Measurements from ENCODE around the gene SCAMP5.

The SCAMP5 gene

DNA sequence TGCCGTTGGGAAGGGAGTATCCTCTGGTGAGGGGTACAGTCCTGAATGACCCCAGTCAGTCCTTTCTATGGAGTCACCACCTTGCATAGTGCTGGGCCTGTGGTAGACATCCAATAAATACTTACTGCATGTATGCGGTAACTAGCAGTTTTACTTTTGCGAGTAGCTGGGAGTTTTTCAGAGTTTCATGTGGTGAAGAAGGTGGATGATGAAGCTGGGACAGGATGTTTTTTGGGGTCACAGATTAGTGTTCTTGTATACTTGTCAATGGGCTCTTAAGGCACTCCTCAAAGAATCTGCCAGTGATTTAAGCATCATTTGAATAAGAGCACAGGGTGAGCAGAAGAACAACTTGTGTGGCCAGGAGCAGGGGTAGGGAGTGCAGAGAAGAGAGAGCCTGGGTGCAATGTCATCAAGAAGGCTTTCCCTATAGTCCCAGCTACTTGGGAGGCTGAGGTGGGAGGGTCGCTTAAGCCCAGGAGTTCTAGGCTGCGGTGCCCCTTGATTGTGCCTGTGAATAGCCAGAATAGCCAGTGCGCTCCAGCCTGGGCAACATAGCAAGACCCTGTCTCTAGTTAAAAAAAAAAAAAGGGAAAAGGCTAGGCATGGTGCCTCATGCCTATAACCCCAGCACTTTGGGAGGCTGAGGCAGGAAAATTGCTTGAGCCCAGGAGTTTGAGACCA lies 50.1 kb downstream of the SCAMP5 start:
- TF ChIP-seq TCF12 (IDR thresholded peaks at IDR 0.05; ENCODE audit: low read depth) (no peak), YY1 (IDR thresholded peaks at IDR 0.05; ENCODE audit: low read depth) (no peak), CREB1 (IDR thresholded peaks at IDR 0.05; ENCODE audit: low read depth) (no peak), RAD21 (IDR thresholded peaks at IDR 0.05; ENCODE audit: low read depth) (no peak), EP300 (IDR thresholded peaks at IDR 0.05; ENCODE audit: borderline replicate concordance) (no peak), NFIC (IDR thresholded peaks at IDR 0.05) (no peak), FOXM1 (IDR thresholded peaks at IDR 0.05; ENCODE audit: borderline replicate concordance, low read depth) (no peak), ZBTB7A (IDR thresholded peaks at IDR 0.05; ENCODE audit: low read depth) (no peak), CEBPB (IDR thresholded peaks at IDR 0.05) (no peak), TEAD4 (IDR thresholded peaks at IDR 0.05) (no peak)
- TF ChIP-seq, protein P1, sequence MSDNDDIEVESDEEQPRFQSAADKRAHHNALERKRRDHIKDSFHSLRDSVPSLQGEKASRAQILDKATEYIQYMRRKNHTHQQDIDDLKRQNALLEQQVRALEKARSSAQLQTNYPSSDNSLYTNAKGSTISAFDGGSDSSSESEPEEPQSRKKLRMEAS (IDR thresholded peaks at IDR 0.05) = no peak
- TF ChIP-seq, protein P2, sequence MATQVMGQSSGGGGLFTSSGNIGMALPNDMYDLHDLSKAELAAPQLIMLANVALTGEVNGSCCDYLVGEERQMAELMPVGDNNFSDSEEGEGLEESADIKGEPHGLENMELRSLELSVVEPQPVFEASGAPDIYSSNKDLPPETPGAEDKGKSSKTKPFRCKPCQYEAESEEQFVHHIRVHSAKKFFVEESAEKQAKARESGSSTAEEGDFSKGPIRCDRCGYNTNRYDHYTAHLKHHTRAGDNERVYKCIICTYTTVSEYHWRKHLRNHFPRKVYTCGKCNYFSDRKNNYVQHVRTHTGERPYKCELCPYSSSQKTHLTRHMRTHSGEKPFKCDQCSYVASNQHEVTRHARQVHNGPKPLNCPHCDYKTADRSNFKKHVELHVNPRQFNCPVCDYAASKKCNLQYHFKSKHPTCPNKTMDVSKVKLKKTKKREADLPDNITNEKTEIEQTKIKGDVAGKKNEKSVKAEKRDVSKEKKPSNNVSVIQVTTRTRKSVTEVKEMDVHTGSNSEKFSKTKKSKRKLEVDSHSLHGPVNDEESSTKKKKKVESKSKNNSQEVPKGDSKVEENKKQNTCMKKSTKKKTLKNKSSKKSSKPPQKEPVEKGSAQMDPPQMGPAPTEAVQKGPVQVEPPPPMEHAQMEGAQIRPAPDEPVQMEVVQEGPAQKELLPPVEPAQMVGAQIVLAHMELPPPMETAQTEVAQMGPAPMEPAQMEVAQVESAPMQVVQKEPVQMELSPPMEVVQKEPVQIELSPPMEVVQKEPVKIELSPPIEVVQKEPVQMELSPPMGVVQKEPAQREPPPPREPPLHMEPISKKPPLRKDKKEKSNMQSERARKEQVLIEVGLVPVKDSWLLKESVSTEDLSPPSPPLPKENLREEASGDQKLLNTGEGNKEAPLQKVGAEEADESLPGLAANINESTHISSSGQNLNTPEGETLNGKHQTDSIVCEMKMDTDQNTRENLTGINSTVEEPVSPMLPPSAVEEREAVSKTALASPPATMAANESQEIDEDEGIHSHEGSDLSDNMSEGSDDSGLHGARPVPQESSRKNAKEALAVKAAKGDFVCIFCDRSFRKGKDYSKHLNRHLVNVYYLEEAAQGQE (IDR thresholded peaks at IDR 0.05; ENCODE audit: low read depth) = no peak

DNA sequence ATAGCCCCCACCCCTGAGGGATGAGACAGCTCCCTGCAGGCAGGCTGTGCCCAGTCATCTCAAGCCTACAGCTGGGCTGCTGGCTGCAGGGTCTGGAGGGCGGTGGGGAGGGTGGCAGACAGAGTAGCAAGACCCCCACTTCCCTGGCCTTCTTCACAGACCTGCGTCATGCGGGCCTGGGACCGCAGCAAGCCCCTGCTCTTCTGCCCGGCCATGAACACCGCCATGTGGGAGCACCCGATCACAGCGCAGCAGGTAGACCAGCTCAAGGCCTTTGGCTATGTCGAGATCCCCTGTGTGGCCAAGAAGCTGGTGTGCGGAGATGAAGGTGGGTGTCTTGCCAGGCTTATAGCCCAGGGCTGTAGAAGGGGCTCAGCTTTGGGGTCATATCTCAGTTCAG lies 53.0 kb downstream of the SCAMP5 start:
- TF ChIP-seq RAD21 (IDR thresholded peaks at IDR 0.05; ENCODE audit: low read depth) (no peak), NFIC (IDR thresholded peaks at IDR 0.05) (no peak), YY1 (IDR thresholded peaks at IDR 0.05; ENCODE audit: low read depth) (no peak), USF1 (IDR thresholded peaks at IDR 0.05) (no peak), FOXM1 (IDR thresholded peaks at IDR 0.05; ENCODE audit: borderline replicate concordance, low read depth) (no peak), ZBTB7A (IDR thresholded peaks at IDR 0.05; ENCODE audit: low read depth) (no peak), TCF12 (IDR thresholded peaks at IDR 0.05; ENCODE audit: low read depth) (no peak), CREB1 (IDR thresholded peaks at IDR 0.05; ENCODE audit: low read depth) (no peak), TAF1 (IDR thresholded peaks at IDR 0.05; ENCODE audit: low read depth) (no peak)
- TF ChIP-seq, protein P2 (IDR thresholded peaks at IDR 0.05; ENCODE audit: low read depth) = no peak

DNA sequence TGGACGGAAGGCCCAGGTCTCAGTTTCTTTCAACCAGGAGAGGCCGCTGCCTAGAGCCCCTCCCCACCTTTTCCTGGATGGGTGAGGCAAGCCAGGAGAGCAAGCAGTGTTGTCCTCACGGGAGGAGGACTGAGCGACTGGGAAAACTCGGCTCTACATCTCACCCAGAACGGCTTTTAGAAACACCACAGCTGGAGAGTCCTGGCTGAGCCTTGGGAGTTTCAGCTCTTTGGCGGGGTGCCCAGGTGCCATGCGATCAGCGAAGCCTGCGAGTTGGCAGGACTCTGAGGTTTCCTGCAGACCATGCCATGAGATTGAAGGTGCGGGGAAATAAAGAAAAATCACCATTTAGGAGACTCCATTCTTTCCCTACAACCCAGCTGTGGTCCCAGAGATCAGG lies 54.0 kb downstream of the SCAMP5 start:
- TF ChIP-seq EP300 (IDR thresholded peaks at IDR 0.05; ENCODE audit: borderline replicate concordance) = no peak
- TF ChIP-seq, protein P1 (IDR thresholded peaks at IDR 0.05) = peak; percentile 78
- no peak for TF ChIP-seq EGR1 (IDR thresholded peaks at IDR 0.05)
- no peak for TF ChIP-seq ZBTB7A (IDR thresholded peaks at IDR 0.05; ENCODE audit: low read depth)
- no peak for TF ChIP-seq YY1 (IDR thresholded peaks at IDR 0.05; ENCODE audit: low read depth)
- TF ChIP-seq TEAD4 (IDR thresholded peaks at IDR 0.05) = 0 out of 2 replicates have a peak, but pooled peaks have one; percentile 12
- peak; percentile 26; the same call in 1 of the 2 replicates for TF ChIP-seq TCF12 (IDR thresholded peaks at IDR 0.05; ENCODE audit: low read depth)
- no peak for TF ChIP-seq CEBPB (IDR thresholded peaks at IDR 0.05)
- TF ChIP-seq NFIC (IDR thresholded peaks at IDR 0.05) = peak; percentile 88
- no peak for TF ChIP-seq FOXM1 (IDR thresholded peaks at IDR 0.05; ENCODE audit: borderline replicate concordance, low read depth)
- TF ChIP-seq CREB1 (IDR thresholded peaks at IDR 0.05; ENCODE audit: low read depth) = no peak
- no peak for TF ChIP-seq USF1 (IDR thresholded peaks at IDR 0.05)
- no peak for TF ChIP-seq TAF1 (IDR thresholded peaks at IDR 0.05; ENCODE audit: low read depth)
- TF ChIP-seq, protein P2 (IDR thresholded peaks at IDR 0.05; ENCODE audit: low read depth) = no peak
- TF ChIP-seq RAD21 (IDR thresholded peaks at IDR 0.05; ENCODE audit: low read depth) = peak; percentile 14; the same call in 1 of the 2 replicates

GRCh38 chr15:75050283-75050682 lies 54.9 kb downstream of the SCAMP5 start:
- TF ChIP-seq, protein P1 (IDR thresholded peaks at IDR 0.05) = no peak
- no peak for TF ChIP-seq EP300 (IDR thresholded peaks at IDR 0.05; ENCODE audit: borderline replicate concordance)
- TF ChIP-seq FOXM1 (IDR thresholded peaks at IDR 0.05; ENCODE audit: borderline replicate concordance, low read depth) = no peak
- TF ChIP-seq RAD21 (IDR thresholded peaks at IDR 0.05; ENCODE audit: low read depth) = no peak
- TF ChIP-seq CREB1 (IDR thresholded peaks at IDR 0.05; ENCODE audit: low read depth) = no peak
- TF ChIP-seq USF1 (IDR thresholded peaks at IDR 0.05) = no peak
- no peak for TF ChIP-seq EGR1 (IDR thresholded peaks at IDR 0.05)
- TF ChIP-seq TEAD4 (IDR thresholded peaks at IDR 0.05) = no peak

Measured in Ishikawa (cell line).